ENCODE data around the gene MYLK4.

MYLK4 gene

DNA sequence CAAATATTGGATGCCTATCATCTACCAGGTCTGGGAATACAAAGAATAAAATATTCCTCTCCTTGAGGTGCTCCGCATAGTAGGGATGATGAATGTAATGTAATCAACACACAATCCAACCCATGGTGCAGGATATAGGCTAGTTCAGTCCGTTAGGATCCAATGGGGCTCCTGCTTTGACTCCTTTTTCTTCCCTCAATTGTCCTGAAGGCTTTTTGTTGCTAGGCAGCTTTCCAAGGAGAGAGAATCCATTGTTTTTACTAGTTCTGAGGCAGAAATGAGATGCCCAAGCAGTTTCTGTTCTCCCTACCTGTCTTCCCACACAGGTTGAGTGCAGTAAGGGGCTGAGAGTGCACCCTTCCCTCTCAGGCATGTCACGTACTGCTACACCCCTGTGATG is 26.5 kb upstream of the MYLK4 start:
- no peak for DNase-seq

DNA sequence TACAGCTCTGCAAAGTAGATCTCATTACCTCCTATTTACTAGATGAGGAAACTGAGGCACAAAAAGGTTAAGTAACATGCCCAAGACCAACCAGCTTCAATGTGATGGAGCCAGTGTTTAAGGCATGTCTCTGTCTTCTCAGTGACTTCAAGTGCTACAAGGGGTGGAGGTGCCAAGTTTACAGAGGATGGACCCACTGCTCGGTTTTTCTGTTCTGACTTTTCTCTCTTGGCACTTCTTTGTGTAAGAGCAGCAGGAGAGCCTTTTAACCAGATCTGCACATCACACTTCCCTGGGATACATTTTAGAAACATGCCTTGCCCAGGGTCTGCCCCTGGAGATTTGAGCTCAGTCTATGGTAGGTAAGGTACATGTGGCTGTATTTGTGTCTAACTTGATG is 24.3 kb upstream of the MYLK4 start:
- DNase-seq = no peak

GRCh38 chr6:2773449-2773848 is 22.7 kb upstream of the MYLK4 start:
- no peak for DNase-seq

DNA sequence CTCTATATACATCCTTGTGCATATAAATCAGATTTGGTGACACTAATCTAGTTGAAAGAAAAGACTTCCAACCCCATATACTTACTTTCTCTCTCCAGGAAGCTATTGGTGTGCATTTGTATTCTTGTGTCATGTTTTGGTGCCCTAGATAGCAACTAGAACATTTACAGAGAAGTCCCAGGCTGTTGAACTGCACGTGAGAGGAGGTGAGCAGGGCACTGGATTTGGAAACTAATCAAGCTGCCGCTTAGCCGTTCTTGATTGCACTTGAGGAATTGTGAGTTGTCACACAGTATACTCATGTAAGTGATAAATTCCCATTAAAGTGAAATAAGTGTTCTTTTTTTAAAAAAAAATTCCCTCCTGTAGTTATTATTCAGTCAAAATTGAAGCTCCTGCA is 22.1 kb upstream of the MYLK4 start:
- DNase-seq = no peak

GRCh38 chr6:2771079-2771478 is 20.4 kb upstream of the MYLK4 start:
- no peak for DNase-seq

DNA sequence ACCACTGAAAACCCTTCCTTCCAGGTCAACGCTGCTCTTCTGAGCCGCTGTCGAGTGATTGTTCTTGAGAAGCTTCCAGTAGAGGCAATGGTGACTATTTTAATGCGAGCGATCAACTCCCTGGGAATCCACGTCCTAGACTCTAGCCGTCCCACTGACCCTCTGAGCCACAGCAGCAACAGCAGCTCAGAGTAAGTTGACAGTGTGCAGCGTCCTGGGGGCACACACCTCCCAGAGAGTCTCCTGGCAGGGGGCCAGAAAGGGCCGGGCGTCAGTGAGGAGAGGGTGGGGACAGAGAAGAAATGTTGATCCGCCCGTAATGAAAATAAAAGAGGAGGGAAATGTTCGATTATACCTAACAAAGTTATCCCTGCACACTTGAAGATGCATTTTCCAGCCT is 19.4 kb upstream of the MYLK4 start:
- DNase-seq = no peak

GRCh38 chr6:2768696-2769095 is 18.0 kb upstream of the MYLK4 start:
- DNase-seq = no peak

DNA sequence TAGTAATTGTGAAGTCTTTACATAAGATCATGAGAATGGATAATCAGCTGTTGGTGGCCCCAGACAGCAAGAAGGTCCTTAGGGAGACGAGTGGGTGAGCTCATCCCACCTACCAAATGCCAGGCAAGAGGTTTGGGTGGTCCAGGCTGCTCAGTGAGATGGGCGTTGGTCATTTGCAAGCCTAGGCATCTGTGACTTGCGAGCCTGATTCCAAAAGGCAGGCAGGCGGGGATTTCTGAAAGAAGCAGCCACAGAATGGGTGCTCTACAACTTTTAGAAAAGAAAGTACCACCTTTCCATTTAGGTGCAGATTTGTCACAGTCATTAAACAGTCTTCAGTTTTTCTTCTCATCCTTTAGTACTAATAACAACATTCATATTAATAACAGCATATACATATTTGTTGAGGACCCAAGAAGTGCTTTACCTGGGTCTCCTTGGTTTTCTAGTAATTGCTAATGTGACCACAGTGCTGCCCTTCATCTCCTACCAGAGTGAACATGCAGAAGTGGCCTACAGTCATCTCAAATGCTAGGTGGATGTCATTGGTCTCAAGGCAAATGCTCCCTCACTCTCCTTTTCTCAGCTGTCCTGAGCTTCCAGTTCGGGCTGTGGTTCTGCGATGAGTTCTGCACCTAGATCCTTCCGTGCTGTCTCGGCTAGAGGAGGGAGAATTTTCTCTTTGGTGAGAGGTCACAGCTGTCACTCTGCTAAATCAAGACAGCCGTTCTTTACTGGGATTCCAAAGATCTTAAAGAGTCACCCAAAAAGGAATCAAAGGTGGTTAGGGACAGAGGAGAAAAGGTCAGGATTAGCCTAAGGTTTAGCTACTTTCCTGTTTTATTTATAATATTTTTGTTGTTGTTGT is 17.2 kb upstream of the MYLK4 start:
- no peak for DNase-seq

GRCh38 chr6:2766767-2767656 is 16.3 kb upstream of the MYLK4 start:
- no peak for DNase-seq

GRCh38 chr6:2765896-2766766 is 15.4 kb upstream of the MYLK4 start:
- DNase-seq = no peak

- DNase-seq = peak; percentile 98
Measured at GRCh38 chr6:2765166-2765895, 14.6 kb upstream of the MYLK4 start, which contains the start of gene WRNIP1. TSS of gene WRNIP1 (plus strand) at chr6:2765393. CDS start at chr6:2765623, 230 bp downstream.

DNA sequence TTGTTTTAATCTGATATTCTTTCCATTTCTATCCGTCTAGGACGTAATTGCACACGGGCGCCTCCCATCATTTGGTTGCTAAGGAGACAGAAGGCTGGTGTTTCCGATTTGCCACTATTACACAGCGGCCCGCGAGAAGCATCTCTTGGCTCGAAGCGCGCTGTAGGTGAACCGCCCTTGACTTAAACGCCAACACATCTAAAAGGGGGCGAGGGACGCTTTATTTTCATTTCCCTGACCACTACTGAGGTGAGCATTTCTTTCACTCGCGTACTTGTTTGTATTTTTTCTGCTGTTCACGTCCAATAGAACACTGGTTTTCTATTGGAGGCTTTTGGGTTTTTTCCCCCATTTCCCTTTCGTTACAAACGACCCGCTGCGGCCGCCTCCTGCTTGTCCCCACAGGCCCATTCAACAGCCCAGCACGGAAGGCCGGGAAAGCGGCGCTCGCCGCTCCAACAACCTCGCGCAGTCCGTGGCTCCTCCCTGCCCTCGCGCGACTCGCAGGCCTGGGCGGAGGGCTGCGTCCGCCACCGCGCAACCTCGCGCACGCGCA is 14.0 kb upstream of the MYLK4 start:
- DNase-seq = peak; percentile 65

GRCh38 chr6:2763876-2764540 is 13.3 kb upstream of the MYLK4 start:
- DNase-seq = peak; percentile 46

DNA sequence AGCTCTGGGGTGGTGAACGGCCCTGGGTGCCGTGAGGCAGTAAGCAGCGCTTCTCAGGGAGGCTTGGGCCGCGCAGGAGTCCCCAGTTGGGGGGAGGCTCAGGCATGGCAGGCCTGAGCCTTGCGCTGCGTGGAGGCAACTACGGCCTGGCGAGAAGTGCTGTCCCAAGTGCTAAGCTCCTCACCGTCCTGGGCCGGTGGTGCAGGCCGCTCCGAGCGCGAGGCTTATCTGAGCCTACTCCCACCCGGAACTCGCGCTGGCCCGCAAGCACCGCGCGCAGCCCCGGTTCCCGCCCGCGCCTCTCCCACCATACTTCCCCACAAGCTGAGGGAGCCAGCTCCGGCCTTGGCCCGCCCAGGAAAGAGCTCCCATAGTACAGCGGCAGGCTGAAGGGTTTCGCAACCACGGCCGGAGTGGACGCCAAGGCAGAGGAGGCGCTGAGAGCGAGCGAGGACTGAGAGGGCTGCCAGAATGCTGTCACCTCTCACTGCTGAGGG is 12.7 kb upstream of the MYLK4 start:
- peak; percentile 70 for DNase-seq

- peak; percentile 51 for DNase-seq
Measured at GRCh38 chr6:2762868-2763267, 12.1 kb upstream of the MYLK4 start.

DNA sequence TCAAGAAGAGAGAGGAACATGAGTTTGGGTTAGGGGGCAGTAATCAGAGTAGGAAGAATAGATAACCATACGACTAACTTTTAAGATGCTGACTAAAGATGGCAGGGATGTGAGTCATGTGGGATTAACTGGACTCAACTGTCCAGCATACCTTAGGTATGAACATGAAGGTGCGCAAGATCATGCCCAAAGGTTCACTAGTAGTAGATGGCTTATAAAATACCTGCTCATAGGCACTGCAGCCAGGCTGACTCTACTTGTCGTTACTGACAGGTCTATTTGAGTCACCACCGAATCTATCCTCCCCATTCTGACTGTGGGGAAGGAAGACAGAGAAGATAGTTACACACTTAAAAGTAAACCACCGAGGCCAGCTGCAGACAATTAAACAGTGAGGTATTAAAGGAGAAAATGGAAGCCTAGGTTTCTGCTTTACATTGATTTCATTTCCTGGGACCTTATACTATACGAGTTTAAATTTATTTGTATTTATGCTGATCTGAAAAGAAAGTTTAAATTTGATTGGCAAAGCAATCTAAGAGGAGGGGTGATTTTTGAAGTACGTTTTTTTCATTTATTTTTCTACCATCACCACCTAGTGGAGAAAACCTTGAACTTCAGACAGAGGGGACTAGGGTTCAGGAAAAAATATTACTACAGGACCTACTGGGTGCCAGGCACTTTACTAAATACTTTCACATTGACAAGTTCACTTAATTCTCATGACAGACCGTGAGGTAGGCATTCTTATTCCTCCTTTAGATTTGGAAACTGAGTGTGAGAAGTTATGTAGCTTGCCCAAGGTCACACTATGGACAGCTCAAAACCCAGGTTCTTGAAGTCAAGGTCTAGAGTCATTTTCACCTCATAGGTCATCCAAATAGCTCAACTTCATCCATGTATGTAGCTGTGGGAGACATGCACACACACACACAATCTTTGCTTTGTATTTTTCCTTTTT is 10.4 kb upstream of the MYLK4 start:
- no peak for DNase-seq

DNA sequence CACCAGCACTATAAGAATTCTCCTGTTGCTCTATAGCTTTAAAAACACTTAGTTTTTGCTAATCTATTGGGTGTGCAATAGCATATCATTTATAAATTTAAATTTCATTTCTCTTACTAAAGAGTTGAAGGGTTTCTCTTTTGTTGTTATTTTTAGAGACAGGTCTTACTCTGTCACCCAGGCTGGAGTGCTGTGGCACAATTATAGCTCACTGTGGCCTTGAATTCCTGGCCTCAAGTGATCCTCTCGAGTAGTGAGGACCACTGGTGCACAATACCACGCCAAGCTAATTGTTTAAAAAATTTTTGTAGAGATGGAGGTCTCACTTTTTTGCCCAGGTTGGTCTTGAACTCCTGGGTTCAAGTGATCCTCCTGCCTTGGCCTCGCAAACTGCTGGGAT is 8.3 kb upstream of the MYLK4 start:
- no peak for DNase-seq

DNA sequence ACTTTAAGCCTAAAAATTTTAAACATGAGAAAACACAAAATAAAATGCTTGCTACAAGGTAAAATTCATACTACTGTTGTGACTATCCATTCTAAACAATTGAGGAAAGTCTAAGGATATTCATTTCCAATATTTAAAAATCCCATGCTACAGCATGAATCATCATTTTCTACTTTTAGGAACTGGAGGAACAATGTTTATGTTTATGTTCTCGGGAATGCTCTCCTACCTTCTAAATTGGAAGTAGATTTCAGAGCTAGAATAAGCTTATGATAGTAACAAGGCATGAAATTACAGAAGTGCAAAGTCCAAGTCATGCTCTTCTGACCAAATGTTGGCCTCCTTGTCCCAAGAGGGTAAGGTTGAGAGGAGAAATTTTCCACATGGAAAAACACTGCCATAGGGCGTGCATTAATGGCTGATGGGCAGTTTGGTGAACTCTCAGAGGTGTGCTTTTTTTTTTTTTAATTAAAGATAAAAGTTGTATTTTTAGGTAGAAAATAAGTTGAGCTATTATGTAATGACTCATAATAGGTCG is 6.0 kb upstream of the MYLK4 start:
- no peak for DNase-seq

DNA sequence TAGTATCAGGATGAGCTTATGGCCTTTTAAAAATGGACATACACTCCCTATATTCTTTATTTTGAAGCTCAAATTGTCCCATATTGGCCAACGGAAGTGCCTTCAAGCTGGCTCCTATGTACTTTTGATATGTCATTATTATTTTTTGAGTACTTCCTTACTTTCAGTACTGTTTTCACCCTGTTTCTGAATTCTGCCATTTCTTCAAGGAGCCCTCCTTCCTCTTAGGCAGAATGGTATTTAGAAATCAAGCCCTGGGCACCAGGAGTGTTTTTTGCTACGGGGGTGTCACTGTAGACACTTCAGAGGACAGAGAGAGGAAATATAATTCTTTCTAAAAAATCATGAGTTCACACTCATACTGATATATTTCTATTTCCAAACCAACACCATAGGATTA is 5.5 kb upstream of the MYLK4 start:
- peak; percentile 53 for DNase-seq

DNA sequence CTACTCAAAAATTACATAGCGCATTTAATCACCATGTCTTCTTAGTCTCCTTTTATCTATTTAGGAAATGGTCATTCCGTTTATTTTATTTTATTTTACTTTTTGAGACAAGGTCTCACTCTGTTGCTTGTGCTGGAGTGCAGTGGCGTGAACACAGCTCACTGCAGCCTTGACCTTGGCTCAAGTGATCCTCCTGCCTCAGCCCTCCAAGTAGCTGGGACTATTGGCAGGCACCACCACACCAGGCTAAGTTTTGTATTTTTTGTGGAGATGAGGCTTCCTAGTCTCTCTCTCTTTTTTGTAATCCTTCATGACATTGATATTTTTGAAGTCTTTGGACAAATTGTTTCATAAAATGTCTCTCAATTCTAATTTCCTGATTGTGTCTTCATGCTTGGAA is 4.7 kb upstream of the MYLK4 start:
- no peak for DNase-seq

Data from MV-4-11 (cell line).